GM12875 (cell line): ENCODE data around the gene DEK.

ENCODE experiments used
- H3K4me3 ChIP-seq: one replicate; pipeline ENCODE4 v1.5.1; 2011; ENCODE audit warnings: low read depth, low read length, control low read depth
- CTCF ChIP-seq: IDR thresholded peaks from 2 replicates; pipeline ENCODE4 v1.5.1; 2011; ENCODE audit warnings: low read depth, mild to moderate bottlenecking, control low read depth, inconsistent platforms, low read length, moderate library complexity, borderline replicate concordance; ENCODE audit not compliant: insufficient read depth

DEK gene

GRCh38 chr6:18245079-18245478, 19.3 kb downstream of the DEK start:
- no peak overlapping the region for H3K4me3 ChIP-seq
- TF ChIP-seq CTCF, result no peak

- no peak for TF ChIP-seq CTCF
- no peak overlapping the region for H3K4me3 ChIP-seq
Observed at GRCh38 chr6:18244251-18244650, 20.1 kb downstream of the DEK start.

- TF ChIP-seq CTCF, result no peak
- no peak overlapping the region for H3K4me3 ChIP-seq
Observed at GRCh38 chr6:18243302-18243893, 20.9 kb downstream of the DEK start.

GRCh38 chr6:18242062-18242851, 22.1 kb downstream of the DEK start:
- H3K4me3 ChIP-seq, result no peak overlapping the region
- TF ChIP-seq CTCF, result no peak

GRCh38 chr6:18241208-18242038, 22.9 kb downstream of the DEK start:
- no peak for TF ChIP-seq CTCF
- no peak overlapping the region for H3K4me3 ChIP-seq

GRCh38 chr6:18240230-18240629, 24.1 kb downstream of the DEK start:
- TF ChIP-seq CTCF, result no peak
- H3K4me3 ChIP-seq, result no peak overlapping the region
